Right lobe of liver (tissue), 6 donors: ENCODE data around the gene LCP2. TPM values are rescaled to one million over a fixed set of nuclear protein-coding genes. Genes with fewer than 3 reads are reported as not detected.

ENCODE experiments used
- ATAC-seq, 4 donors: fragments of 200-7000 bp; cut with Tn5 transposase; one replicate each; pipeline ENCODE4 v1.9.1; 2020; ENCODE audit warnings: mild to moderate bottlenecking in 4 of 4, moderate library complexity in 4 of 4
- DNase-seq, 3 donors: peaks; one replicate each; pipeline ENCODE4 v3.0.0-alpha.2; 2020
- H3K27ac ChIP-seq, 3 donors: fragments of 200-600 bp; one replicate each; pipeline ENCODE4 v1.8.0; 2022
- H3K27me3 ChIP-seq, 2 donors: fragments of 200-600 bp; one replicate each; pipeline ENCODE4 v1.8.0; 2022
- H3K36me3 ChIP-seq, 4 donors: fragments of 200-600 bp; sonication (generic) in 1 of 4; one replicate each; pipeline versions ENCODE4 v1.5.1 to v1.8.0; 2017 to 2022; ENCODE audit warnings: control low read depth in 1 of 4
- H3K4me1 ChIP-seq, 4 donors: fragments of 200-600 bp; sonication (generic) in 1 of 4; one replicate each; pipeline versions ENCODE4 v1.5.1 to v1.8.0; 2017 to 2022; ENCODE audit warnings: control low read depth in 1 of 4
- H3K4me3 ChIP-seq, 3 donors: fragments of 200-600 bp; one replicate each; pipeline ENCODE4 v1.8.0; 2022
- H3K9me3 ChIP-seq, 4 donors: fragments of 200-600 bp; sonication (generic) in 1 of 4; one replicate each; pipeline versions ENCODE4 v1.5.1 to v1.8.0; 2017 to 2022; ENCODE audit warnings: control low read depth in 1 of 4
- POLR2A ChIP-seq: fragments of 450-650 bp; IDR thresholded peaks from one replicate; pipeline ENCODE4 v1.6.1; 2017; ENCODE audit warnings: antibody characterized with exemption, mild to moderate bottlenecking
- WGBS: methylation state at CpG from one replicate; pipeline ENCODE4 v1.1.6; 2018; ENCODE audit warnings: low coverage, low lambda C conversion rate; ENCODE audit not compliant: insufficient coverage; ENCODE audit errors: missing lambda C conversion rate; 5-methylcytosine and 5-hydroxymethylcytosine counted together
- intact Hi-C, 2 donors: fragments of 100-400 bp; cut with DNase I; formaldehyde crosslinking; loops; one replicate each; pipeline versions ENCODE4 v1.11.2 to v1.14.1; 2022
- total RNA-seq, 6 experiments: library from RNA; depleted of rRNA in 2 of 6; stranded (reverse); fragments of >200 nt in 2 of 6; fragmentation: NEBNext Ultra II Directional in 3 of 6; extraction: Animal tissue kit (Norgen Biotek cat#: 25700) in 3 of 6; gene quantifications; one replicate each; pipeline versions ENCODE4 v1.1.0 to v1.2.4, GENCODE V29; 2016 to 2023
- TF ChIP-seq, protein P1 (sequence below), 4 donors: fragments of 200-600 bp in 3 of 4; fragments of 450-650 bp in 1 of 4; IDR thresholded peaks; one replicate each; pipeline versions ENCODE4 v1.5.1 to v1.8.0; 2016 to 2022; ENCODE audit warnings: antibody characterized with exemption in 4 of 4, mild to moderate bottlenecking in 2 of 4
- donor health status: DM: no; HTN: yes; CAD: no.
- donor health status: DM: no; HTN: no; CAD: no.
- donor health status: DM: no; HTN: no; CAD: no.
- donor health status: DM: no; HTN: yes; CAD: no.
- donor health status: DM: no; HTN: yes; CAD: no.

The LCP2 gene
- total RNA-seq, 6 experiments from 2014 or later, result 4.4 to 20.5 (median 10.1) TPM

DNA sequence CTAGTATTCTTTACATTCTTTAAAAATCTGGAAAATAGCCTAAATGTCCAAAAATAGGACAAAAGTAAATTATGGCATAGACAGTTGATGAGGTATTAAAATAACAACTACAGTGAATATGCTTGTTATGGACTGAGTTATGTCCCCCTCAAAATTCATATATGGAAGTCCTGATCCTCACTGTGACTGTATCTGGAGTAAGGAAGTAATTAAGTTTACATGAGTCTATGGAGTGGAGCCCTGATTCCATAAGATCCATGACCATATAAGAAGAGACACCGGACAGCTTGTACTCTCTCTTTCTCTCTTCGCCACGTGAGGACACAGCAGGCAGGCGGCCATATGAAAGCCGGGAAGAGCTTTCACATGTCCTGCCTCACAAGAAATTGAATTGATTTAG is 93.4 kb downstream of the LCP2 start:
- ATAC-seq (no peak), DNase-seq (no peak)
- 78% methylated on average over 5 of the region's 5 CpGs for WGBS

DNA sequence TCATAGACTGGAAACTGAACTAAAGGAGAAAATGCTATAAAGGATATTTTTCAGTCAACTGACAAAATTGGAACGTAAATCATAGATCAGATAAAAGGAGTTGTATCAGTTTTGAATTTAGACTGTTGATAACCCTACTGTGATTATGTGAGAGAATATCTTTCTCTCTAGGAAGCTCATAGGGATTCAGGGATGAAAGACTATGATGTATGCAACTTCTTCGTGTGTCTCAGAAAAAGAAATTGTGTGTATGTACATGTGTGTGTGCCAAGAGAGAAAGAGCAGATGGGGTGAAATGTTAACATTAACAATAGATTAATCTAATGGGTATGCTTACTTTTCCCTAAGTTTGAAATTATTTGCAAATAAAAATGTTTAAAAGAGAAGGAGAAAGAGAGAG is 95.5 kb downstream of the LCP2 start:
- ATAC-seq, result no peak
- WGBS, result 54% methylated on average over 2 of the region's 2 CpGs
- intact Hi-C loops, result no loop called here
- no peak overlapping the region for H3K27ac ChIP-seq
- H3K4me3 ChIP-seq, result no peak overlapping the region
- DNase-seq, result no peak
- no peaks in the 10 kb centered on the region for H3K36me3 ChIP-seq
- no peaks in the 10 kb centered on the region for H3K4me1 ChIP-seq
- TF ChIP-seq POLR2A, result no peak
- TF ChIP-seq, protein P1, sequence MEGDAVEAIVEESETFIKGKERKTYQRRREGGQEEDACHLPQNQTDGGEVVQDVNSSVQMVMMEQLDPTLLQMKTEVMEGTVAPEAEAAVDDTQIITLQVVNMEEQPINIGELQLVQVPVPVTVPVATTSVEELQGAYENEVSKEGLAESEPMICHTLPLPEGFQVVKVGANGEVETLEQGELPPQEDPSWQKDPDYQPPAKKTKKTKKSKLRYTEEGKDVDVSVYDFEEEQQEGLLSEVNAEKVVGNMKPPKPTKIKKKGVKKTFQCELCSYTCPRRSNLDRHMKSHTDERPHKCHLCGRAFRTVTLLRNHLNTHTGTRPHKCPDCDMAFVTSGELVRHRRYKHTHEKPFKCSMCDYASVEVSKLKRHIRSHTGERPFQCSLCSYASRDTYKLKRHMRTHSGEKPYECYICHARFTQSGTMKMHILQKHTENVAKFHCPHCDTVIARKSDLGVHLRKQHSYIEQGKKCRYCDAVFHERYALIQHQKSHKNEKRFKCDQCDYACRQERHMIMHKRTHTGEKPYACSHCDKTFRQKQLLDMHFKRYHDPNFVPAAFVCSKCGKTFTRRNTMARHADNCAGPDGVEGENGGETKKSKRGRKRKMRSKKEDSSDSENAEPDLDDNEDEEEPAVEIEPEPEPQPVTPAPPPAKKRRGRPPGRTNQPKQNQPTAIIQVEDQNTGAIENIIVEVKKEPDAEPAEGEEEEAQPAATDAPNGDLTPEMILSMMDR (IDR thresholded peaks at IDR 0.05), result no peak
- no peaks in the 10 kb centered on the region for H3K27me3 ChIP-seq
- no peaks in the 10 kb centered on the region for H3K9me3 ChIP-seq

More for the DNA sequence above, 93.4 kb downstream of the LCP2 start:
- Histone ChIP-seq H3K27me3 (no peaks in the 10 kb centered on the region), H3K9me3 (no peaks in the 10 kb centered on the region), H3K36me3 (no peaks in the 10 kb centered on the region), H3K4me3 (no peak overlapping the region), H3K27ac (no peak overlapping the region), H3K4me1 (no peaks in the 10 kb centered on the region)
- intact Hi-C loops, result no loop called here
- TF ChIP-seq, protein P1 (IDR thresholded peaks at IDR 0.05), result no peak
- no peak for TF ChIP-seq POLR2A

GRCh38 chr5:170201311-170201710 is 96.3 kb downstream of the LCP2 start:
- no peak overlapping the region for H3K4me3 ChIP-seq
- DNase-seq (no peak), ATAC-seq (no peak)
- H3K9me3 ChIP-seq, result no peaks in the 10 kb centered on the region
- no peak overlapping the region for H3K27ac ChIP-seq
- H3K36me3 ChIP-seq, result no peaks in the 10 kb centered on the region
- no peaks in the 10 kb centered on the region for H3K4me1 ChIP-seq
- WGBS, result 38% methylated on average over 2 of the region's 2 CpGs
- intact Hi-C loops, result no loop called here
- no peaks in the 10 kb centered on the region for H3K27me3 ChIP-seq
- TF ChIP-seq POLR2A, result no peak
- TF ChIP-seq, protein P1 (IDR thresholded peaks at IDR 0.05), result no peak

DNA sequence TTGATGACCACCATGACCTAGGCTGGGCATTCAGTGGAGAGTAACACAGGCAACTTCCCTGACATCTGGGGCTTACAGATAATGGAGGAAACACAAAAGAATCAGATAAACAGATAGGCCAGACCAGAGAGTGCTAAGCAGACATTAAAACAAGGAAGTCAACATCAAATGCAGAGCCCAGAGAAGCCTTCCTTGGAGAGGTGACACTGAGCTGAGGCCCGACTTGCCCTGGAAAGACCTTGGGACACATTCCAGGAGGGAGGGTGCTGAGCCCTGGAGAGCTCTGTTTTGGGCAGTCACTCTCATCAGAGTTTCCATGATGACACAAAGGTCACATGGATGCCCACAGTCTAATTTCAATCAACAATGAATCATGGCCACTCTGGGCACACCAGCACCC is 96.7 kb downstream of the LCP2 start:
- intact Hi-C loops, result no loop called here
- Histone ChIP-seq H3K36me3 (no peaks in the 10 kb centered on the region), H3K4me1 (no peaks in the 10 kb centered on the region), H3K4me3 (no peak overlapping the region), H3K27ac (no peak overlapping the region), H3K27me3 (no peaks in the 10 kb centered on the region), H3K9me3 (no peaks in the 10 kb centered on the region)
- no peak for ATAC-seq
- WGBS, result no CpG with 5 or more reads among the region's 1 CpG
- no peak for DNase-seq
- TF ChIP-seq, protein P1 (IDR thresholded peaks at IDR 0.05), result no peak
- TF ChIP-seq POLR2A, result no peak

Other genes starting within 250 kb of the LCP2 start
- not detected for gene FOXI1, start 191.9 kb downstream of the LCP2 start, total RNA-seq
- gene C5orf58, start 64.8 kb downstream of the LCP2 start, total RNA-seq, result not detected
- under 1 TPM in 5 of 6 experiments, not detected in 1; 0.10 to 0.27 (median 0.25) TPM for gene KCNMB1, start 91.6 kb upstream of the LCP2 start, total RNA-seq
- gene KCNIP1, start 206.2 kb upstream of the LCP2 start, total RNA-seq, result under 1 TPM in 1 of 6 experiments, not detected in 5; 0.56 TPM